Measurements from ENCODE around the gene SPG7.

The SPG7 gene

DNA sequence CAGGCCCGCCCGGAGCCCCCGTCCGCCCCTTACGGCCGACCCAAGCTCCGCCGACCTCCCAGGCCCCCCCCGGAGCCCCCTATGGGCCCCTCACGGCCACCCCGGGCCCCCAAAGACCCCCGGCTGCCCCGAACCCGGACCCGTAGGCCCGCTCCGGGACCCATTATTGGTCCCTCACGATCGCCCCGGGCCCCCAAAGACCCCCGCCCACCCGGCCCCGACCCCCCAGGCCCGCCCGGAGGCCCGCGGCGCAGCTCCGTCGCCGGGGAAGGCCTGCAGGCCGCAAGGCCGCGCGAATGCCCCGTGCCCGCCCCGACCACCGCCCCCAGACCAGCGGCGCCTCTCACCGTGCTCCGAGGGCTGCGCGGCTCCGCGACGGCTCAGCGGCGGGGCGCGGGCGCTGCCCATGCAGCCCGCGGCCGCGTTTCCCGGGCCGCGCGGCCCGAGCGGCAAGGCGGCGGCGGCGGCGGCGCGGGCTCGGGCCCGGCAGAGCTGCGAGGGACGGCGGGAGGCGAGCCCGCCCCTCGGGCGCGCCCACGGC is 18.2 kb upstream of the SPG7 start:
- TF ChIP-seq SUZ12 (IDR thresholded peaks at IDR 0.05) (no peak), CTBP1 (IDR thresholded peaks at IDR 0.05; ENCODE audit: borderline replicate concordance) (no peak), NFRKB (IDR thresholded peaks at IDR 0.05) (no peak), L3MBTL2 (conservative IDR thresholded peaks at IDR 0.05) (no peak), TARDBP (IDR thresholded peaks at IDR 0.05) (no peak), SP1 (IDR thresholded peaks at IDR 0.05) (no peak), FOXK2 (IDR thresholded peaks at IDR 0.05) (no peak), LEF1 (IDR thresholded peaks at IDR 0.05; ENCODE audit: borderline replicate concordance) (no peak), FOXM1 (IDR thresholded peaks at IDR 0.05; ENCODE audit: borderline replicate concordance) (no peak), FOXA1 (IDR thresholded peaks at IDR 0.05) (no peak), BHLHE40 (IDR thresholded peaks at IDR 0.05; ENCODE audit: borderline replicate concordance) (no peak)
- TF ChIP-seq, protein P1, sequence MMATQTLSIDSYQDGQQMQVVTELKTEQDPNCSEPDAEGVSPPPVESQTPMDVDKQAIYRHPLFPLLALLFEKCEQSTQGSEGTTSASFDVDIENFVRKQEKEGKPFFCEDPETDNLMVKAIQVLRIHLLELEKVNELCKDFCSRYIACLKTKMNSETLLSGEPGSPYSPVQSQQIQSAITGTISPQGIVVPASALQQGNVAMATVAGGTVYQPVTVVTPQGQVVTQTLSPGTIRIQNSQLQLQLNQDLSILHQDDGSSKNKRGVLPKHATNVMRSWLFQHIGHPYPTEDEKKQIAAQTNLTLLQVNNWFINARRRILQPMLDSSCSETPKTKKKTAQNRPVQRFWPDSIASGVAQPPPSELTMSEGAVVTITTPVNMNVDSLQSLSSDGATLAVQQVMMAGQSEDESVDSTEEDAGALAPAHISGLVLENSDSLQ (IDR thresholded peaks at IDR 0.05), result no peak
- CTCF ChIA-PET, result interaction anchor here (0.7 kb wide), 1 partner anchor 209 kb away, joined by 3 read pairs; no protein-coding TSS in a partner anchor
- DNase-seq (ENCODE audit: extremely low spot score), result no peak
- POLR2A ChIA-PET, result interaction anchor here (0.6 to 1.9 kb wide), 3 partner anchors 18 to 144 kb away, joined by 3 to 11 read pairs (median 3); partner anchors contain the start of gene SPG7

DNA sequence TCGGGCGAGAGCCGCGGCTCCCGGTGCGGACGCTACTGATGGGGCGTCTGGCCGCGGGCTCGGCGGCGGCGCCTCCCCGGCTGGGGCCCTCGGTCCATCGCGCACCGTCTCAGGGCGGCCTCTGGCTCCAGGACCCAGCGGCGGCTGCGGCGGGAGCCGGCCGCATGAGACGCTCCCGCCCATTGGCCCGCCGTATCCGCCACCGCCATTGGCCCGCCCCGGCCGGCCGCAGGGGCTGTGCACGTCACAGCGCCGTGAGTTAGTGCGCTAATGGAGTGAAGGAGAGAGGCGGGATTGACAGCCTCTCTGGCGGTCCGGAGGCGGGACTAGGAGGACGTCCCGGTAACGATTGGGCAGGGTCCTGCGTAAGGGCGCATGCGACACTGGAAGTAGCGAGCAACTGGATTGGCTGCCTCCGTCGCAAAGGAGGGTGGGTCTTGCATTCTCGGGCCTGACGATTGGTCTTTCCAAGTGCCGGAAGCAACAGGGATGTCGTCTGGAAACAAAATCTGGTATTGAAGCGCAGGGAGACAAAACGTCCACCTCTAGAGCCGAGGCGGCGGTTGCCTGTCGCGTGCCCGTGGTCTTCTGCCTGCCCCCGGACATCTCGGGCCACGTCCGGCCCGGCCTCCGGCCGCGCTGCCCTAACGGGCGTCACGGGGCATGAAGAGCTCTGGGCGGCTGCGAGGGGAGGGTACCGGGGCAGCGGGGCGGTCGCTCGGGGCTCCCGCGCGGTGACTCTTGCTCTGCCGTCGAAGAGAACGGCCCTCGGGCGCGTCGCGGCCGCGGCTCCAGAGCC is 17.6 kb upstream of the SPG7 start, which contains the start of gene ANKRD11:
TSS of gene ANKRD11 (minus strand) at position 123 of the 799 bp plus-strand sequence. CDS start 173,542 bp downstream, outside the sequence.
- DNase-seq (ENCODE audit: extremely low spot score), result peak; percentile 99
- TF ChIP-seq SUZ12 (IDR thresholded peaks at IDR 0.05) (no peak), TARDBP (IDR thresholded peaks at IDR 0.05) (no peak), ARNT (IDR thresholded peaks at IDR 0.05) (0 out of 2 replicates have a peak, but pooled peaks have one; percentile 46), L3MBTL2 (conservative IDR thresholded peaks at IDR 0.05) (no peak; the same call in 1 of the 2 replicates), FOXK2 (IDR thresholded peaks at IDR 0.05) (no peak), HDGF (IDR thresholded peaks at IDR 0.05; ENCODE audit: borderline replicate concordance) (no peak), FOXM1 (IDR thresholded peaks at IDR 0.05; ENCODE audit: borderline replicate concordance) (no peak; the same call in 1 of the 2 replicates), ELF4 (IDR thresholded peaks at IDR 0.05) (peak; percentile 99), NFRKB (IDR thresholded peaks at IDR 0.05) (no peak), CTBP1 (IDR thresholded peaks at IDR 0.05; ENCODE audit: borderline replicate concordance) (no peak), FOXA1 (IDR thresholded peaks at IDR 0.05) (no peak)
- TF ChIP-seq, protein P1 (IDR thresholded peaks at IDR 0.05), result peak; percentile 99
- POLR2A ChIA-PET, result interaction anchor here (1.0 kb wide), 1 partner anchor 17 kb away, joined by 3 read pairs; no protein-coding TSS in a partner anchor
- CTCF ChIA-PET, result no interaction called here

DNA sequence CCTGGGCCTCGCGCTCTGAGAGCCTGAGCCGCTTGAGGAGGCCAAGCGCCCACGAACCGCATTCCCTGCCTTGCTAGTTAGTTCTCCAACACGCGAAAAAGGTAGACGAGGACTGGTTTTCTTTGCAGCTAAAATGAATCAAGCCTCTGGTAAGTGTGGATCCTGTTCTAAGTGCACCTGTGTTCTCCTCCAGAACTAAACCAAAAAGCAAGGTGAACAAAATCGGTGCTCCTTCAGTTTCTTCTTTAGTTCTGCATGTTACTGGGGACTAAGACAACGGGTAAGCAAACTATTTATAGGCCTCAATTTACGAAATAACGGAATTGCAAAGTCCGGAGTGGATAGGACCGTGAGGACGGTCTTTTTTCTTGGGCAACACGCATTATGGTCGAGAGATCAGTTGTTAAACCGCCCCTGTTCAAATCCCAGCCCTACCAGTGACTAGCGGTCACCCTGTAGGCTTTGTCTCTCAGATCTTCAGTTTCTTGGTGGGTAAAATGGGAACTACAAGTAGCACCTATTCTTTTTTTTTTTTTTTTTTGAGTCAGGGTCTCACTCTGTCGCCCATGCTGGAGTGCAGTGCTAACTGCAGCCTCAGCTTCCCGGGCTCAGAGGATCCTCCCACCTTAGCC is 16.8 kb upstream of the SPG7 start:
- TF ChIP-seq SP1 (IDR thresholded peaks at IDR 0.05) (no peak), FOXM1 (IDR thresholded peaks at IDR 0.05; ENCODE audit: borderline replicate concordance) (no peak), ZNF384 (IDR thresholded peaks at IDR 0.05) (peak; percentile 90), NFRKB (IDR thresholded peaks at IDR 0.05) (no peak), TARDBP (IDR thresholded peaks at IDR 0.05) (no peak), ELF4 (IDR thresholded peaks at IDR 0.05) (no peak), L3MBTL2 (conservative IDR thresholded peaks at IDR 0.05) (peak; percentile 71; the same call in 1 of the 2 replicates)
- POLR2A ChIA-PET, result interaction anchor here (1.0 kb wide), 1 partner anchor 16 kb away, joined by 3 read pairs; no protein-coding TSS in a partner anchor
- CTCF ChIA-PET, result no interaction called here
- DNase-seq (ENCODE audit: extremely low spot score), result no peak

DNA sequence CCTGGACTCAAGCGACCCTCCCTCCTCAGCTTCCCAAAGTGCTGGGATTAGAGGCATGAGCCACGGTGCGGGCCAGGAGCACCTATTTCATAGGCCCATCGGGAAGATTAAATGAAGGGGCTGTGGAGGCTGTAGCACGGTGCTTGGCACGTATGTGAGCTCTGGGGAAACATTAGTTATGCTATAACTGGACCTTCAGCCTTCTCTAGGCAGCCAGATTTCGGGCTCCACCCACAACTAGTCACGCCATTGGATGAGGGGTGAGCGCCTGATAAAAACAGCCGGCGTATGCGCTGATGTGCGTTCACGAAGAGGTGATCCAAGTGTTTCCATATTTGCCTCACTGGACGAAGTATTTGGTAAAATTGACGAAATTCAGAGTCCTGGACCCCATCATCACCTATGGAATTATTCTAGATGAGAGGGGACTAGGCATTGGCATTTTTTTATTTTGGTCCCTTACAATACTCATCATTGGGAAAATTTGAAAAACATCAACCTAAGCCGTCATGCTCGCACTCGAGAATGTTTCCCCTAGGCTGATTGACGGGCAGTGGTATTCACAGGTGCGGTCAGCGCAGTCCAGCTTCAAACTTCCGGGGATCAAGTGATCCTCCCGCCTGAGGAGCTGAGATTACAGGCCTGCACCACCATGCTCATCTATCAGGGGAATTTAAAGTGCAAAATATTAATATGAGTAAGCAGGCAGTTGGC is 16.1 kb upstream of the SPG7 start:
- no peak for TF ChIP-seq SP1 (IDR thresholded peaks at IDR 0.05)
- TF ChIP-seq TARDBP (IDR thresholded peaks at IDR 0.05), result no peak
- TF ChIP-seq BHLHE40 (IDR thresholded peaks at IDR 0.05; ENCODE audit: borderline replicate concordance), result no peak
- no peak for TF ChIP-seq LEF1 (IDR thresholded peaks at IDR 0.05; ENCODE audit: borderline replicate concordance)
- TF ChIP-seq ELF4 (IDR thresholded peaks at IDR 0.05), result no peak
- no peak for TF ChIP-seq ZNF384 (IDR thresholded peaks at IDR 0.05)
- no peak for TF ChIP-seq ARNT (IDR thresholded peaks at IDR 0.05)
- TF ChIP-seq NFRKB (IDR thresholded peaks at IDR 0.05), result no peak
- TF ChIP-seq, protein P1 (IDR thresholded peaks at IDR 0.05), result no peak
- TF ChIP-seq L3MBTL2 (conservative IDR thresholded peaks at IDR 0.05), result no peak
- TF ChIP-seq SUZ12 (IDR thresholded peaks at IDR 0.05), result no peak
- no peak for TF ChIP-seq FOXK2 (IDR thresholded peaks at IDR 0.05)
- TF ChIP-seq FOXA1 (IDR thresholded peaks at IDR 0.05), result no peak
- no peak for TF ChIP-seq HDGF (IDR thresholded peaks at IDR 0.05; ENCODE audit: borderline replicate concordance)
- no peak for TF ChIP-seq CTBP1 (IDR thresholded peaks at IDR 0.05; ENCODE audit: borderline replicate concordance)
- DNase-seq (ENCODE audit: extremely low spot score), result no peak
- ChIA-PET CTCF (no interaction called here), POLR2A (no interaction called here)

DNA sequence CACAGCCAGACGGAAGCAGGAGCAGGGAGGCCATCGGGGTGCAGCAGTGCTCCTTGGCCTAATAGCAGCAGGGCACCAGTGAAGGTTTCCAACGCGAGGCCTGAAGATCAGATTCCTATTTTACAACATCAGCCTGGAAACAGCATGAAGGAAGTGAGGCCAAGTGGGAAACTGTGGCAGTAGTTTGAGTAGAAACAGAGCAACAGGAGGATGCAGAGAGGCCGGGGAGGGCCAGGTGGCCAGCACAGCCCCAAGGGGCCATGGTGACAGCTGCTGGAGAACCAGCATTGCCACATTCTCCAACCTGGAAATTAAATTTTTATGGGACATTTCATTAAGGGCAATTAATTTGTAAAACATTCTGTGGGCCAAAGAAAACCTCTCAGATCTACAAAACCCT is 14.4 kb upstream of the SPG7 start:
- ChIA-PET POLR2A (no interaction called here), CTCF (no interaction called here)
- no peak for DNase-seq (ENCODE audit: extremely low spot score)
- no peak for TF ChIP-seq FOXA1 (IDR thresholded peaks at IDR 0.05)
